Measurements from ENCODE around the gene ELK4. TPM values are rescaled to one million over a fixed set of nuclear protein-coding genes. Genes with fewer than 3 reads are reported as not detected.
A peak's percentile ranks its signal among the peaks of the same experiment; 100 is the strongest.

ELK4 gene
- total RNA-seq, 4 donors from 2014 or later, result 20.7 to 37.5 (median 27.8) TPM

DNA sequence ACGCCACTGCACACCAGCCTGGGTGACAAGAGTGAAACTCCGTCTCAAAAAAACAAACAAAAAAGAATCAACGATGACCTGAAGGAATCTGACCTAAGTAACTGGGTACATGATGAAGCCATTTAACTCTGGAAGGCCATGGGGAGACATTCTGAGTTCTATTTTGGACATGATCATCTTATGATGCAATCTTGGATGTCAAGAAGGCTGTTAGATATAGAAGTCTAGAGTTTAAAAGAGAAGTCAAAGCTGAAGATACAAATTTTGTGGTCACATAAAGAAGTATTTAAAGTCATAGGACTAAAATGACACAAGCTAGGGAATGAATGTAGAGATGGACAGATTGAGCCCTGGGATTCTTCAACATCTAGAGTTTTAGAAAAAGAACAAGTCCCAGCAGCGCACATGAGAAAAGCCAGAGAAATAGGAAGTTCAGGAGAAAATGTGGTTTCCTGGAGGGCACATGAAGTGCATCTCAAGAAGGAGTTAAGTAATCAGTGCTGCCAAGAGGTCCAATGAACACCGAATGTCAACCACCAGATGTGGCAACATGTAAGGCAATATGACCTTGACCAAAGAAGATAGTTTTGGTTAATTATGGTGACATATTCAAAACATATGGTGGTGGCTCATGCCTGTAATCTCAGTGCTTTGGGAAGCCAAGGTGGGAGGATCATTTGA is 26.8 kb downstream of the ELK4 start:
- no peak for TF ChIP-seq CTCF (IDR thresholded peaks at IDR 0.05)
- DNase-seq (ENCODE audit: low spot score) (no peak), ATAC-seq (ENCODE audit: low FRiP score) (no peak)

- TF ChIP-seq CTCF (IDR thresholded peaks at IDR 0.05), result no peak
- DNase-seq (ENCODE audit: low spot score), result no peak
- ATAC-seq (ENCODE audit: low FRiP score), result no peak
Observed at GRCh38 chr1:205604059-205604458, 27.8 kb downstream of the ELK4 start.

GRCh38 chr1:205601205-205601604 is 30.6 kb downstream of the ELK4 start:
- ATAC-seq (ENCODE audit: low FRiP score) (no peak), DNase-seq (ENCODE audit: low spot score) (no peak)
- no peak for TF ChIP-seq CTCF (IDR thresholded peaks at IDR 0.05)

GRCh38 chr1:205600085-205600484 is 31.7 kb downstream of the ELK4 start:
- ATAC-seq (ENCODE audit: low FRiP score), result peak; percentile 25
- no peak for TF ChIP-seq CTCF (IDR thresholded peaks at IDR 0.05)
- DNase-seq (ENCODE audit: low spot score), result no peak

- no peak for TF ChIP-seq CTCF (IDR thresholded peaks at IDR 0.05)
- DNase-seq (ENCODE audit: low spot score) (no peak), ATAC-seq (ENCODE audit: low FRiP score) (no peak)
Observed at GRCh38 chr1:205599669-205600042, 32.2 kb downstream of the ELK4 start.

DNA sequence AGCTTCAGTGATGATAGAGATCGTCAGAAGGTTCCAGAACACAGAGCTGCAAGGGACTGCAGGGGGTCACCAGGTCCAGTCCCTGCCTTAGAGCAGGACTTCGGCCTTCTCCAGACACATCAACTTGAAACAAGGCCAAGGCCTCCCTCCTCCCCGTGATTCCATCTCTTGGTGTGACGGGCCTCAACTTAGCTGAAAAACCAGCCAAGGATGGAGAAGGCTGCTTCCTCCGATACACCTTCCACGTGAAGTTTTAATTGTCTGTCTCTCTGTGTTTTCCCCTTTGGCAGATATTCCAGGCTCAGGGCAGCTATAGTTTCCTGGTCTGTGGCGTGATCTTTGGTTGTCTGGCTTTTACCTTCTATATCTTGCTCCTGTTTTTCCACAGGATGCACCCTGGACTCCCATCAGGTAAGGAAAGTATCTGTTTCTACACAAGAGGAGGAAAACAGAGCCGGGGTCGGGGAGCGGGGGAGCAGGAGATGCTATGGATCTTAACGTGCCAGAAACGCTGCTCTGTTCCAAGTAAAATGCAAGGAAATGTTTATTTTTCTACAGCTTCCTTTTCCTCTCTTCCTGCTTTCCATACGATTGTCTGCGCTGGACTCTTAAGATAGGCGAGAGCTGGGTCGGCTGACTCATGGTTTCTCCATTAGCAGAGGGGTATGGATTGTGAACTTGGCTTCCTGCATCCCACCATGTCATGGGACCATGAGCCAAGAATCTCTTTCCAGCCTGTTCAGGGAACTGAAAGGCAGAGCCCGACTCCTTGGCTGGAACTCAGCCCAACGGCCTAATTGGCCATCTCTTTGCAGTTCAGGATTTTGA is 32.8 kb downstream of the ELK4 start:
- DNase-seq (ENCODE audit: low spot score) (no peak), ATAC-seq (ENCODE audit: low FRiP score) (peak; percentile 94)
- TF ChIP-seq CTCF (IDR thresholded peaks at IDR 0.05), result no peak

Measured in omental fat pad (tissue), 4 donors.